ENCODE data around the gene LDLRAD4. TPM values are rescaled to one million over a fixed set of nuclear protein-coding genes. Genes with fewer than 3 reads are reported as not detected.
A peak's percentile ranks its signal among the peaks of the same experiment; 100 is the strongest.

LDLRAD4 gene
- total RNA-seq, 1 donor = 0.43 TPM

GRCh38 chr18:13551305-13551603 lies 332.7 kb downstream of the LDLRAD4 start:
- no peak for TF ChIP-seq CTCF (IDR thresholded peaks at IDR 0.05; ENCODE audit: insufficient read depth, low read depth, low read length)
- no peak for DNase-seq (ENCODE audit: low read depth)
- H3K4me3 ChIP-seq (ENCODE audit: low read depth, low read length) = no peak overlapping the region

GRCh38 chr18:13551841-13552733 lies 333.5 kb downstream of the LDLRAD4 start:
- H3K4me3 ChIP-seq (ENCODE audit: low read depth, low read length) = no peak overlapping the region
- TF ChIP-seq CTCF (IDR thresholded peaks at IDR 0.05; ENCODE audit: insufficient read depth, low read depth, low read length) = no peak
- DNase-seq (ENCODE audit: low read depth) = no peak

GRCh38 chr18:13553449-13553848 lies 334.9 kb downstream of the LDLRAD4 start:
- no peak overlapping the region for H3K4me3 ChIP-seq (ENCODE audit: low read depth, low read length)
- DNase-seq (ENCODE audit: low read depth) = no peak
- no peak for TF ChIP-seq CTCF (IDR thresholded peaks at IDR 0.05; ENCODE audit: insufficient read depth, low read depth, low read length)

- H3K4me3 ChIP-seq (ENCODE audit: low read depth, low read length) = no peak overlapping the region
- TF ChIP-seq CTCF (IDR thresholded peaks at IDR 0.05; ENCODE audit: insufficient read depth, low read depth, low read length) = no peak
- DNase-seq (ENCODE audit: low read depth) = no peak
Measured at GRCh38 chr18:13555192-13555591, 336.6 kb downstream of the LDLRAD4 start.

- no peak overlapping the region for H3K4me3 ChIP-seq (ENCODE audit: low read depth, low read length)
- TF ChIP-seq CTCF (IDR thresholded peaks at IDR 0.05; ENCODE audit: insufficient read depth, low read depth, low read length) = no peak
- DNase-seq (ENCODE audit: low read depth) = no peak
Measured at GRCh38 chr18:13555865-13556264, 337.3 kb downstream of the LDLRAD4 start.

GRCh38 chr18:13556502-13556901 lies 337.9 kb downstream of the LDLRAD4 start:
- no peak for TF ChIP-seq CTCF (IDR thresholded peaks at IDR 0.05; ENCODE audit: insufficient read depth, low read depth, low read length)

GRCh38 chr18:13558124-13558523 lies 339.6 kb downstream of the LDLRAD4 start:
- DNase-seq (ENCODE audit: low read depth) = peak; percentile 44
- no peak overlapping the region for H3K4me3 ChIP-seq (ENCODE audit: low read depth, low read length)
- TF ChIP-seq CTCF (IDR thresholded peaks at IDR 0.05; ENCODE audit: insufficient read depth, low read depth, low read length) = peak; percentile 63

More at GRCh38 chr18:13556502-13556901, 337.9 kb downstream of the LDLRAD4 start:
- no peak for DNase-seq (ENCODE audit: low read depth)
- H3K4me3 ChIP-seq (ENCODE audit: low read depth, low read length) = no peak overlapping the region

All from fibroblast of villous mesenchyme (primary cell).